ENCODE measurements around the gene CHN2.

GRCh38 chr7:29327455-29327854, 132.9 kb downstream of the CHN2 start:
- TF ChIP-seq, protein P1, sequence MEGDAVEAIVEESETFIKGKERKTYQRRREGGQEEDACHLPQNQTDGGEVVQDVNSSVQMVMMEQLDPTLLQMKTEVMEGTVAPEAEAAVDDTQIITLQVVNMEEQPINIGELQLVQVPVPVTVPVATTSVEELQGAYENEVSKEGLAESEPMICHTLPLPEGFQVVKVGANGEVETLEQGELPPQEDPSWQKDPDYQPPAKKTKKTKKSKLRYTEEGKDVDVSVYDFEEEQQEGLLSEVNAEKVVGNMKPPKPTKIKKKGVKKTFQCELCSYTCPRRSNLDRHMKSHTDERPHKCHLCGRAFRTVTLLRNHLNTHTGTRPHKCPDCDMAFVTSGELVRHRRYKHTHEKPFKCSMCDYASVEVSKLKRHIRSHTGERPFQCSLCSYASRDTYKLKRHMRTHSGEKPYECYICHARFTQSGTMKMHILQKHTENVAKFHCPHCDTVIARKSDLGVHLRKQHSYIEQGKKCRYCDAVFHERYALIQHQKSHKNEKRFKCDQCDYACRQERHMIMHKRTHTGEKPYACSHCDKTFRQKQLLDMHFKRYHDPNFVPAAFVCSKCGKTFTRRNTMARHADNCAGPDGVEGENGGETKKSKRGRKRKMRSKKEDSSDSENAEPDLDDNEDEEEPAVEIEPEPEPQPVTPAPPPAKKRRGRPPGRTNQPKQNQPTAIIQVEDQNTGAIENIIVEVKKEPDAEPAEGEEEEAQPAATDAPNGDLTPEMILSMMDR (IDR thresholded peaks at IDR 0.05): no peak
- no peak for TF ChIP-seq ZFX (IDR thresholded peaks at IDR 0.05; ENCODE audit: borderline replicate concordance)

Measured in 22Rv1 (cell line).